ENCODE measurements around the gene ZCCHC3.

DNA sequence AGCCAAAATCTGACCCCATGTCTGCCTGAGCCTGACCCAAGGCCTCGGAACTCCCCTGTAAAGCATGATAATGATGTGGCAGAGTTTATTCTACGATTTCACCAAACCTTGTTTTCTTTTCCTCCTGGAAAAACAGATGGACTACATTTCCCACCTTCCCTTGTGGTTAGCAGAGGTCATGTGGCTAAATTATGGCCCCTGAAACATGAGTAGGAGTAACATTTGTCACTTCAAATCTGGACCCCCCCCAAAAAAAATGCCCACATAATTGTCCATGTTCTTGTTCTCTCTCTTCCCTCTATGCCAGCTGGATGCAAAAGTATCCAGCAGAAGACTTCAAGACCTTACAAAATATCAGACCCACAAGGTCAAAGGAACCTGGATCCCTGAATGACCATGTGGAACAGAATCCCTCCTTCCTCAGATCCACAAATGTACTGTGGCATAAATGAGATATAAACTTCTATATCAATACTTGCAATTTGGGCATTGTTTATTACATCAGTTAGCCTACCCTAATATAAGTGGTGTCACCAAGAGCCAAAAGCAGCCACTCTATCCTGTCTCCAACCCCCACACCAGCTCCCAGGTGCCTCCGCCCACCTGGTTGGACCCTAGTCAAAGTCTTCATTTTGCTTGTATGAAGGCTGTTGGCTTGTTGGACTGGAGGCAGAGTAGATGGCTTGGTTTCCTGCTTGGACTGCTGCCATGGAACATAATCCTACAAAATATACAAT is 8.2 kb upstream of the ZCCHC3 start:
- TF ChIP-seq, protein P1, sequence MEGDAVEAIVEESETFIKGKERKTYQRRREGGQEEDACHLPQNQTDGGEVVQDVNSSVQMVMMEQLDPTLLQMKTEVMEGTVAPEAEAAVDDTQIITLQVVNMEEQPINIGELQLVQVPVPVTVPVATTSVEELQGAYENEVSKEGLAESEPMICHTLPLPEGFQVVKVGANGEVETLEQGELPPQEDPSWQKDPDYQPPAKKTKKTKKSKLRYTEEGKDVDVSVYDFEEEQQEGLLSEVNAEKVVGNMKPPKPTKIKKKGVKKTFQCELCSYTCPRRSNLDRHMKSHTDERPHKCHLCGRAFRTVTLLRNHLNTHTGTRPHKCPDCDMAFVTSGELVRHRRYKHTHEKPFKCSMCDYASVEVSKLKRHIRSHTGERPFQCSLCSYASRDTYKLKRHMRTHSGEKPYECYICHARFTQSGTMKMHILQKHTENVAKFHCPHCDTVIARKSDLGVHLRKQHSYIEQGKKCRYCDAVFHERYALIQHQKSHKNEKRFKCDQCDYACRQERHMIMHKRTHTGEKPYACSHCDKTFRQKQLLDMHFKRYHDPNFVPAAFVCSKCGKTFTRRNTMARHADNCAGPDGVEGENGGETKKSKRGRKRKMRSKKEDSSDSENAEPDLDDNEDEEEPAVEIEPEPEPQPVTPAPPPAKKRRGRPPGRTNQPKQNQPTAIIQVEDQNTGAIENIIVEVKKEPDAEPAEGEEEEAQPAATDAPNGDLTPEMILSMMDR (IDR thresholded peaks at IDR 0.05; ENCODE audit: low read depth, low read length, missing input control), result no peak
- TF ChIP-seq NR2F2 (IDR thresholded peaks at IDR 0.05) (no peak), JUND (IDR thresholded peaks at IDR 0.05) (no peak), TAF1 (conservative IDR thresholded peaks at IDR 0.05) (no peak), SP1 (IDR thresholded peaks at IDR 0.05) (no peak), YY1 (IDR thresholded peaks at IDR 0.05) (no peak)
- TF ChIP-seq, protein P2, sequence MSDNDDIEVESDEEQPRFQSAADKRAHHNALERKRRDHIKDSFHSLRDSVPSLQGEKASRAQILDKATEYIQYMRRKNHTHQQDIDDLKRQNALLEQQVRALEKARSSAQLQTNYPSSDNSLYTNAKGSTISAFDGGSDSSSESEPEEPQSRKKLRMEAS (IDR thresholded peaks at IDR 0.05), result no peak

Measured in liver (tissue), 3 donors.